Frontal cortex (tissue), 4 donors: Measurements from ENCODE around the gene RBM17. TPM values are rescaled to one million over a fixed set of nuclear protein-coding genes. Genes with fewer than 3 reads are reported as not detected.
"Not testable (repeated sequence)": the region's sequence is repeated elsewhere in the genome, so short reads cannot be mapped to it uniquely, and the experiment has no call there.

Experiments used
- DNase-seq, 2 donors: peaks; one replicate each; pipeline ENCODE4 v3.0.0; 2012; ENCODE audit warnings: low spot score in 2 of 2
- FAIRE-seq: peaks from 2 replicates; lab custom pipeline; 2012; peaks lifted over from hg19 to GRCh38; lab: Jason Lieb, UNC
- total RNA-seq: library from RNA; depleted of rRNA; stranded (reverse); fragments of >200 nt; gene quantifications from one replicate; pipeline ENCODE4 v1.2.3, GENCODE V29; 2014
- donor health status: control.
- donor health status: control.
- donor health status: control.

The RBM17 gene
- total RNA-seq, 1 donor from 2014 or later, result 31.8 TPM

DNA sequence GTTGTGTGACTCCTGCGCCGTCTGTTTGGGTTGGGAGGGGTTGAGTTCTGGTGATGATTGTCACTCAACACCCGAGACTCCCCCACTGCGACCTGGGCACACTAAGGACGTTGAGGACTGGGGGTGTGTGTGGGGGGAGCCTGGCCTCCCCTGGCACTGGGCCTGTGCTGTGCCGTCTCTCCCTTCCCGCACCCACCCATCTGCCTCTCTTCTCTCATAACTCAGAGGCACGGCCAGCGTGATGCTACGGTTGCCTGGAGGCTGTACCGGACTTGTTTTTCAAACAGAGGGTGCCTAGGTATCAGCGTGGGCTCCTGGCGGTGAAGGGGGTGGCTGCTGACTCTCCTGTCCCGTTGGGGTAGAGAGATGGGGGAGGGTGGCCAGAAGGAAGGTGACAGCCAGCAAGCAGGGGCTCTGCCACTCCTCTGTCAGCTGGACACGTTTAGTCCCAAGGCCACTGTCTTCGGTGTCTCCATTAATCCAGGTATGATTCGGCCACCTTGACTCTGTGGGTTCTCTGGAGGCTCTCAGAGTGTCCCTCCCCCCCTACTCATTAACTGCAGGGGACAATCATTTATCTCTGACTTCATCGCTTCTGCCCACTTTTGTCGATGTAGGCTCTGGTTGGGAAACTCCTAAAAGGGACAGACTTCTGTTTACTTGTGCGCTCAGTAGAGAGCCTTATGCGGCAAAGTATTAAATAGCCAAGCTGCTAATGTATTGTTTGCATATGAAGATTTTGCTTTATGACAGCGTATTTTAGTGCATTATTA, 57.4 kb downstream of the RBM17 start:
- FAIRE-seq (no peak), DNase-seq (no peak)

DNA sequence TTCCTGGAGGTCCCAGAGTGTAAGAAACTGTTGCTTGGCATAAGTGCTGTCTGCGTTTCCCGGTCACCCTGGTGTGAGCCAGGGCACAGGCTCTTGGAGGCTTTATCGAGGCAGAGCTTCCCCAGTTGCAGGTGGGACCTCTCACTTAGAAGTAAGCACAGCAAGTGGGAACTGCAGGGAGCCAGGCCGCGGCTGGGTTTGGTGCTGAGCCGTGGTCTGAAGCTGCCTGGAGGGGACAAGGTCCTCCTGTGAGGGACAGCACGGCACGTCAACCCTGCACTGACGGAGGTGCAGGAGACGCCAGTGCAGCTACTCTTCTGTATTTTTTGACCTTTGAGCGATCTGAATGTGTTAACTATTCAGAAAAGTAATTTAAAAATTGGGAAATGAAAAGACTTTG, 58.1 kb downstream of the RBM17 start:
- FAIRE-seq (no peak), DNase-seq (no peak)

DNA sequence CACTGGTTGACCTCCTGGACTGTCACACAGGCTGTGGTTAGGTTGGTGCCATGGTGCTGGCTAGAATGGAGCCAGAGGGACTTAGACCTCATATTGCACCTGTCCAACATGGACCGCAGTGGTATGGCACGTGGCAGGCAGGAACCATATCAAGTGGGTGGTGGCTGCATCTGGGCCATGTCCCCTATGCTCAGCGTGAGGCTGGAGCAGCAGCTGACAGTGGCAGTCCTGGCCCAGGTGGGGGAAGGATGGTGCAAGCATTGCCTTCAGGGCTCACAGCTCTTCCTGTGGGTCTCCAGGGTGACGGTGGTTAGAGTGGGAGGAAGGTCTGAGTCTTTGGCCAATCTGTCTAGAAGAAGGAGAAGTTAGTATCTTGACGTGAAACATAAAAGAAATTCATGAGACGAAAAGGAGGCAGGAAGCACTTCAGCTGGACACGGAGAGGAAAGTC, 59.4 kb downstream of the RBM17 start:
- DNase-seq, result no peak
- FAIRE-seq, result no peak

DNA sequence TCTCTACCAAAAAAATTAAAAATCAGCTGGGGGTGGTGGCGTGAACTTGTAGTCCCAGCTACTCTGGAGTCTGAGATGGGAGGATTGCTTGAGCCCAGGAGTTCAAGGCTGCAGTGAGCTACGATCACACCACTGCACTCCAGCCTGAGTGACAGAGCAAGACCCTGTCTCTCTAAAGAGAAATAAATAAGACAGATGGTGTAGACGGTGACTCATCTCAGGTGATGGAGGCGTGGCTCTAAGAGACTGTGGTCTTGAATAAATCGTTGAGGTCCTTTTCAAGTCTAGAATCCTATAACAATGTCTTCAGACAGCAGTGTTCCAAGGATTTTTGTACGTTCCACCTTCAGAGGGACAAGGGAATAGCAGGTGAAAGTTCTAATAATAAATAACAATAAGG, 60.1 kb downstream of the RBM17 start:
- FAIRE-seq, result no peak
- no peak for DNase-seq

DNA sequence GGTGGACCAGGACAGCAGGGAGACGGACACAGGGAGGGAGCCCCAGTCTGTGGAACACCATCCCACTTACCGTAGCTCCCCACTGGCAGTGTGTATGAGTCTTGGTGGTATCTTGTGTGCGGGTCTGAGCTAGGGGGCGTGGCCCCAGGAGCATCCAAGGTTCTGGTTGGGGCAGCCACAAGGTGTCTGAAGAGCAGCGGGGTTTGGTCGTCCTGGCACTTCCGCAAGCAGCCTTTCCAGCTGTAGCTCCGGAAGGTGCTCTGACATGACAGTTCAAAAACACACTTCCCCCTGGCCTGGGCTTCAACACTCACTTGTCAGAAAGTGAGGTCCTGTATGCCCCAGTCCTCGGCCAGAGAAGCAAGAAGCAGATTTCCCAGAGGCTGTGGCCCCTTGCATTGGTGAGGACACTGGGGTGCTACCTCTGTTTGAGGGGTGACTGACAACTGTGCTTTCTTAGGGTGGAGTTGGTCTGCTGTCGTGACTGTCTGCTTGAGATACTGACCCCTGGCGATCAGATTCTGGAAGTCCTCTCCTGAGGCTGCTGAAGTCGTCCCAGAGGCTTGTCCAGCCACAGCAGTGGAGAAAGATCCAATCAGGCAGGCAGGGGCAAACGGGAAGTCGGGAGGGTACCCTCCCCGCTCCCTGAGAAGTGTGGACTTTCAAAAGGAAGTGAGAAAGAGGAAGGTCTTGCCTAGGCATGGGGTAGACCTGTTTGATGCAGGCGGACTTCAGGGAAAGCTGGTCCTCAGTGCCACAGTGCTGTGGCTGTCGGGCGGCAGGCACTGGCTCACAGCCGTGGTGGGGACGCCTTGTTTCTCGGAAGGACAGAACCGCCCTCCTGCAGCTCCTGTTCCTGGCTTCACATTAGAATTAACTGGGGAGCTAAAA, 62.5 kb downstream of the RBM17 start:
- DNase-seq (peak in 1 of 2 donors; percentile 68), FAIRE-seq (no peak)

DNA sequence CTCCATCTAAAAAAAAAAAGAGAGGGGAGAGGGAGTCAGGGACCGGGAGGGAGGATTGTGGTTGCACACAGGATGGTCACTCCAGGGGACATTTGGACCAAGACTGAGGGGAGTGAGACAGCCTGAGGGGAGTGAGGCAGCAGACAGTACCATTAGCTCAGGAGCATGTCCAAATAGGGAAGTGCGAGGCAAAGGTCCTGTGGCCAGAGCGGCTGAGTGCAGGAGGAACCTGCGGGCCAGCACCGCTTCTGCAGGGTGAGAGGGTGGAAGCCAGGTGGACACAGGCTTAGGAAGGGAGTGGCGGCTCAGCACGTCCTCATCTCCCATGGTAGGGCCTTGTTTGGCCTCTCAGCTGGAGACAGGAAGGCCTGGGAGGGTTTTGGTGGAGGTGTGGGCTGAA, 65.0 kb downstream of the RBM17 start:
- no peak for FAIRE-seq
- no peak for DNase-seq

DNA sequence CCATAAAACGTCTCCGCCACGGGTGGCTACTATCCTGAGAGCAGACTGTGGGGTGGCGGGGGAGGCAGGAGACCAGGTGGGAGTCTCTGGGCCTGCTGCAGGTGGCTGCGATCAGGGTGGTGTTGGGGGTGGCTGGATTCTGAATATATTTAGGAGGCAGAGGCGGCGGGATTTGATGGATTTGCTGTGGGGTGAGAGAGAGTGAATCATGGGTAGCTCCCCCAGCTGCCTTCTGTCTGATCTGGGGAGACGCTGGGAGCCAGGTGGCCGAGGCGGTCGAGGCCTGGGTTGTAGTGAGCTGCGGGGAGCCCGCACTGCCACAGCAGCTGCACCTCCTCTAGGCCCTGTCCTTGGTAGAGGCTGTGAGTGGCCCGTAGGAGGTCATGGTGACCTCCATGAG, 65.7 kb downstream of the RBM17 start:
- FAIRE-seq (no peak), DNase-seq (no peak)

DNA sequence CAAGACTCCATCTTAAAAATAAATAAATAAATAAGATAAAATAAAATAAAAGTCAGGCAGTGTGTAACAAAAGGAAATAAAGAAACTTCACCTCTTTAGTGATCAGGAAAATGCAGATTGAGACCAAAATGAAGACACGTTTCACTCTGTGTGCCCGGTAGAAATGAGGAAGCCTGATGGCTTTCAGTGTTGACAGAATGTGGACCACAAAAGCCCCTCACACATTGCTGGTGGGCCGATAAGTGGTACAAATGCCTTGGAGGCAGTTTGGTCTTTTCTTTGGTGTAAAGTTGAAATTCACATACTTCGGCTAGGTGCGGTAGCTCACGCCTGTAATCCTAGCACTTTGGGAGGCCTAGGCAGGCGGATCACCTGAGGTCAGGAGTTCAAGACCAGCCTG, 69.4 kb downstream of the RBM17 start:
- DNase-seq, result no peak
- FAIRE-seq, result no peak

DNA sequence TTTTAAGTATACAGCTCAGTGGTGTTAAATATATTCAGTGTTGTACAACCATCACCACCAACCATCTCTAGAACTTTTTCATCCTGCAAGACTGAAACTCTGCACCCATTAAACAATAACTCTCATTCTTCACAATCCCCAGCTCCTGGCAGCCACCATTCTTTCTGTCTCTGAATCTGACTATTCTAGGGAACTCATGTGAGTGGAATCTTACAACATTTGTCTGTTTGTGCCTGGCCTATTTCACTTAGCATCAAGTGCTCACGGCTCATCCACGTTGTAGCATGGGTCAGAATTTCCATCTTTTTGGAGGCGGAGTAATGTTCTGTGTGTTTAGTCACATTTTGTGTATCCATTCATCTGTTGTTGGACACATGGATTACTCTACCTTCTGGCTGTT, 73.1 kb downstream of the RBM17 start:
- DNase-seq, result no peak

DNA sequence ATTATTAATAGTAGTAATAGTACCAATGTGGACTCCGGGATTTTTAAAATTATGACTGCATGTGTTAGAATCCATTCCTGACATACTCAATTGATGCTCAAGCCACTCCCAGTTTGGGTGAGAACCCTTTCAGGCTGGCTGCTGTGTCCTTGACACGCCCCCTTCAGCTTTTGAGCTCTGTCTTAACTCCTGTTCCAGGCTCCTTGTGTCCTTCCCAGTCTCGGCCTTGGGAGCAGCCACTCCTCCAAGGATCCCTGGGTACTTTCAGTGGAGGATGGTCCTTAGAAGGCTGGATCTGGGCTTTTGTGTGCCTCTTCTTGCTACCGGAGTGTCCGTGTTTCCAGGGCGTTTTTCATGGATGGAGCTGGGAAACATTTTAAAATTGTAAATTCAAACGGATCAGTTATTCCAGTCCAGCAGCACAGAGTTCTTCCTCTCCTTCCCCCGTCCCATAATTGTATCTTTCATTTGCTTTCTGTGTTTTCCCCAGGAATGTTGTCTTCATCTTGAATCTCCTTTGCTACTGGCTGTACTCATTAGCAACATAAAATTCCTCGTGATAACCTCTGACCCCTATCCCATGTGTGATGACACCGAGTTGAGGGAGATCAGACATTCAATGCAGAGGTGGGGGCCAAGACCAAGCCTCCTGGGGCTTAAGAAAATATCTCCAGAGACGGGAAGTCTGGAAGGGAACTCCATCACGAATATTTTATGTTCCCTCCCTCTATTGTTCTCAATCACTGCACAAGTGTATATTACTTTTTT, 73.9 kb downstream of the RBM17 start:
- DNase-seq (no peak), FAIRE-seq (no peak)

More for the DNA sequence above, 73.1 kb downstream of the RBM17 start:
- no peak for FAIRE-seq

DNA sequence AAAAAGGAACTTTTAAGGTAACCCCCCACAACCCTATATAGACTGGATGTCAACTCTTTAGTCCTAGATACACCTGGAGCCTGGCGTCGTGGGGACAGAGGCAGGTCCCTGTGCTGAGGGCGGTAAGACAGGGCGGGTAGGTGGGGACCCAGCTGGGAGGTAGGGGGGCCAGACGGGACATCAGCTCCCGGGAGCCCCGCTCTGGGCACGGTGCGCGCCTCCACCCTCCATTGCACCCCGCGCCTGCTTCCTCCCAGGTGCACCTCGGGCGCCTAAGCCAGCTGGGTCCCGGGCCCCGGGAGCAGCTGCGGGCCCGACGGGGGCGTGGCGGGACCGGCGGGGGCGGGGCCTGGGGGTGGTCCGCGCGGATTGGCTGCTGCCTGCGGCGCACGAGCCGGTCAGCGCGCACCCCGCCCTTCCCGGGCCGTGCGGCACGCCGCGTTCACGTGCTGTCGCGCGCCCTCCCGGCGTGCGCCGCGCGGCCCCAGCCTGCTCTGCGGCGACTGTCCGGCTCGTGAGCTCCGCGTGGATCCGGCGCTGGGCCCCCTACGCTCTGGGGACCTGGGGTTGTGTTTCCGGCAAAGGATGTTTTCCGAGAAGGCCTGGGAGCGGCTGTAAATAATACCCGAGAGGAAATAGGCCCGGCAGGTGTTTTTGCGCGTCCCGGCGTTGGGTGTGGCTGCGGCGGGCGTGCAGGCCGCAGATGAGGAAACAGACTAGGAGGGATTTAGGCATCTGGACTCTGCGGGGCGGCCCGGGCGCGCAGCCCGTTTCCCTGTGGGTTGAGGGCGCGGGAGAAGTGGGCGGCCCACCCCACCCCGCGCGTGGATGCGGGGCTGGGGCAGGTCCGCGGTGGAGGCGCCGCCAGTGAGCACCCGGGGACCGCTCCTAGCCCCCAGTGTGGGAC, 74.8 kb downstream of the RBM17 start:
- peak; percentile 94 to 95 for DNase-seq
- no peak for FAIRE-seq

DNA sequence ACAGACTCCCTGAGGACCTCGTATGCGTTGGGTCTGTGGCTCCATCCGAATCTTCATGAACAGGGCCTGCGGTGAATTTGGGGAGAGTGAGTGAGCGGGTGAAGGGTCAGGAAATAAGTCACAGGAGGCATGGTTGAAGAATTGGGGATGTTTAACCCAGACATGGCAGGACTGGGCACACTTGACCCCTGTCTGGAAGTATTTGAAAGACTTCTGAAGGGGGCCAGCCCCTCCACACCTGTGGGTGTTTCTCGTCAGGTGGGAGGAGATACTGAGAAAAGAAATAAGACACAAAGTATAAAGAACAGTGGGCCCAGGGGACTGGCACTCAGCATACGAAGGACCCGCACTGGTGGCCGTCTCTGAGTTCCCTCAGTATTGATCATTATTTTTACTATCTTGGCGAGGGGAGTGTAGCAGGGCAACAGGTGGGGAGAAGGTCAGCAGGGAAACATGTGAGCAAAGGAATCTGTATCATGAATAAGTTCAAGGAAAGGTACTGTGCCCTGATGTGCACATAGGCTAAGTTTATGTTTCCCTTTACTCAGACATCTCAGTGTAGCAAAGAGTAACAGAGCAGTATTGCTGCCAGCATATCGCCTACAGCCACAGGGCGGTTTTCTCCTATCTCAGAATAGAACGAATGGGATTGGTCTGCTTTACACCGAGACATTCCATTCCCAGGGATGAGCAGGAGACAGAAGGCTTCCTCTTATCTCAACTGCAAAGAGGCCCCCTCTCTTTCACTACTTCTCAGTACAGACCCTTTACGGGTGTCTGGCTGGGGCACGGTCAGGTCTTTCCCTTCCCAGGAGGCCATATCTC, 75.6 kb downstream of the RBM17 start:
- DNase-seq (no peak), FAIRE-seq (no peak)

DNA sequence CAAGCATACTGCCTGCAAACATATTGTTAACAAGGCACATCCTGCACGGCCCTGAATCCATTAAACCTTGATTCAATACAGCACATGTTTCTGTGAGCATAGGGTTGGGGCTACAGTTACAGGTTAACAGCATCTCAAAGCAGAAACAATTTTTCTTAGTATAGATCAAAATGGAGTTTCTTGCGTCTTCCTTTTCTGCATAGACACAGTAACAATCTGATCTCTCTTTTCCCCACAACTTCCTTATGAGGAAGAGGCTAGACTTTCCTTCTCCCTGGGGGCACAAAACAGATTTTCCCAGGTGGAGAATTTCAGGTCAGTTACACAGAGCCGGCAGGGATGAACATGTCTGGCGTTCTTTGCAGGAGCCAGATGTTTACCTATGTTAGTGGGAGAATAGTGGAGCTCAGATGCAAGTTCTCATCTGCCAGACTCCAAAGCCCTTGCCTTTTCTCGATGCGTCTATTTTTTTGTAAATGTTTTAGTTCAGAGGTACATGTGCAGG, 76.4 kb downstream of the RBM17 start:
- DNase-seq (no peak), FAIRE-seq (no peak)

DNA sequence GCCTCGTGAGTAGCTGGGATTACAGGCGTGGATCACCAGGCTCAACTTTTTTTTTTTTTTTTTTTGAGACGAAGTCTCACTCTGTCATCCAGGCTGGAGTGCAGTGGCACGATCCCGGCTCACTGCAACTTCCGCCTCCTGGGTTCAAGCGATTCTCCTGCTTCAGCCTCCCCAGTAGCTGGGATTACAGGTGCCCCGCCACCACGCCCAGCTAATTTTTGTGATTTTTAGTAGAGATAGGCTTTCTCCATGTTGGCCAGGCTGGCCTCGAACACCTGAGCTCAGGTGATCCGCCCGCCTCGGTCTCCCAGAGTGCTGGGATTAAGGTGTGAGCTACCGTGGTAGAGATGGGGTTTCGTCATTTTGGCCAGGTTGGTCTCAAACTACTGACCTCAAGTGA, 77.1 kb downstream of the RBM17 start:
- DNase-seq, FAIRE-seq: not testable (repeated sequence)
